ENCODE measurements around the gene PFKFB2.

PFKFB2 gene

GRCh38 chr1:207015791-207016190 is 37.3 kb upstream of the PFKFB2 start:
- no peaks in the 10 kb centered on the region for H3K79me1 ChIP-seq (ENCODE audit: low read length)
- H3K27ac ChIP-seq (ENCODE audit: low read depth, low read length): no peak overlapping the region
- no peaks in the 10 kb centered on the region for H3K36me3 ChIP-seq (ENCODE audit: control insufficient read depth, insufficient read depth, low read length)
- H3K23ac ChIP-seq (ENCODE audit: low read length): no peak overlapping the region
- no peak overlapping the region for H2BK5ac ChIP-seq (ENCODE audit: low read length)
- H4K5ac ChIP-seq (ENCODE audit: low read length): no peak overlapping the region
- no peak overlapping the region for H3K18ac ChIP-seq (ENCODE audit: low read length)
- no peak overlapping the region for H3K4ac ChIP-seq (ENCODE audit: low read depth, low read length)
- no peak overlapping the region for H2BK120ac ChIP-seq (ENCODE audit: low read depth, low read length)
- H3K9ac ChIP-seq (ENCODE audit: low read length): no peak overlapping the region
- no peaks in the 10 kb centered on the region for H3K4me1 ChIP-seq (ENCODE audit: control insufficient read depth, low read depth, low read length)
- H2AK5ac ChIP-seq (ENCODE audit: low read length): no peak overlapping the region
- H3K4me3 ChIP-seq (ENCODE audit: low read length): no peak overlapping the region
- H3K27me3 ChIP-seq (ENCODE audit: insufficient read depth, low read length, poor library complexity): no peaks in the 10 kb centered on the region
- no CpG with 5 or more reads among the region's 3 CpGs for WGBS (ENCODE audit: extremely low coverage, insufficient coverage, low lambda C conversion rate)
- DNase-seq: no peak
- H3K79me2 ChIP-seq (ENCODE audit: control insufficient read depth, insufficient read depth, low read length): no peaks in the 10 kb centered on the region
- no peak overlapping the region for H3K4me2 ChIP-seq (ENCODE audit: low read length)
- H3K56ac ChIP-seq (ENCODE audit: low read length): no peak overlapping the region
- no peak overlapping the region for H2BK15ac ChIP-seq (replicated peaks; ENCODE audit: low read depth)
- no peak overlapping the region for H4K8ac ChIP-seq (ENCODE audit: low read depth, low read length)

- DNase-seq: no peak
- H3K36me3 ChIP-seq (ENCODE audit: control insufficient read depth, insufficient read depth, low read length): no peaks in the 10 kb centered on the region
- H3K18ac ChIP-seq (ENCODE audit: low read length): no peak overlapping the region
- no peaks in the 10 kb centered on the region for H3K4me1 ChIP-seq (ENCODE audit: control insufficient read depth, low read depth, low read length)
- no peak overlapping the region for H2BK5ac ChIP-seq (ENCODE audit: low read length)
- H3K4me3 ChIP-seq (ENCODE audit: low read length): no peak overlapping the region
- no peak overlapping the region for H3K27ac ChIP-seq (ENCODE audit: low read depth, low read length)
- no peaks in the 10 kb centered on the region for H3K79me2 ChIP-seq (ENCODE audit: control insufficient read depth, insufficient read depth, low read length)
- no peaks in the 10 kb centered on the region for H3K27me3 ChIP-seq (ENCODE audit: insufficient read depth, low read length, poor library complexity)
- H4K8ac ChIP-seq (ENCODE audit: low read depth, low read length): no peak overlapping the region
- H2AK5ac ChIP-seq (ENCODE audit: low read length): no peak overlapping the region
- H3K79me1 ChIP-seq (ENCODE audit: low read length): no peaks in the 10 kb centered on the region
- no peak overlapping the region for H4K5ac ChIP-seq (ENCODE audit: low read length)
- H3K4me2 ChIP-seq (ENCODE audit: low read length): no peak overlapping the region
- no peak overlapping the region for H2BK15ac ChIP-seq (replicated peaks; ENCODE audit: low read depth)
- no CpG with 5 or more reads among the region's 7 CpGs for WGBS (ENCODE audit: extremely low coverage, insufficient coverage, low lambda C conversion rate)
- no peak overlapping the region for H2BK120ac ChIP-seq (ENCODE audit: low read depth, low read length)
- H3K56ac ChIP-seq (ENCODE audit: low read length): no peak overlapping the region
- no peak overlapping the region for H3K4ac ChIP-seq (ENCODE audit: low read depth, low read length)
- no peak overlapping the region for H3K23ac ChIP-seq (ENCODE audit: low read length)
- H3K9ac ChIP-seq (ENCODE audit: low read length): no peak overlapping the region
Measured at GRCh38 chr1:207017615-207018559, 35.2 kb upstream of the PFKFB2 start.

DNA sequence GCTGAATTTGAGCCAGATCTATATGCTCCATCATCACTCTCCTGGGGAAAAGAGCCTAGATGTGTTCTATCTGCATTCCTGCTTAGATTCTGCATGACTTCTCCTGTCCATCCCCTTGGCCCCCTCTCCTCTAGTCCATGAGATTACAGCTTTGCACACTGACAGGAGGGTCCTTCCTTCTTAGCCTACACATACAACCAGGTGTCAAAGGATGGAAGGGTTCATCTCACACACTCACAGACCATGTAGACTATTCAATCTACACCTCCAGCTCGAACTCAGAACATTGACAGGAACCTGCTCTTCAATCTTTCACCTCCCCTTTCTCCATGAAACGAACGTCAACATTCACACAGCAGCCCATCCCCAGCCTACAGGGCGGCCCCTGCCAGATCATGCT is 34.4 kb upstream of the PFKFB2 start:
- Histone ChIP-seq H4K8ac (ENCODE audit: low read depth, low read length) (no peak overlapping the region), H3K79me1 (ENCODE audit: low read length) (no peaks in the 10 kb centered on the region), H3K18ac (ENCODE audit: low read length) (no peak overlapping the region), H2BK5ac (ENCODE audit: low read length) (no peak overlapping the region), H3K79me2 (ENCODE audit: control insufficient read depth, insufficient read depth, low read length) (no peaks in the 10 kb centered on the region), H3K4ac (ENCODE audit: low read depth, low read length) (no peak overlapping the region), H2BK15ac (replicated peaks; ENCODE audit: low read depth) (no peak overlapping the region), H3K23ac (ENCODE audit: low read length) (no peak overlapping the region), H2AK5ac (ENCODE audit: low read length) (no peak overlapping the region), H3K27ac (ENCODE audit: low read depth, low read length) (no peak overlapping the region), H3K4me3 (ENCODE audit: low read length) (no peak overlapping the region), H2BK120ac (ENCODE audit: low read depth, low read length) (no peak overlapping the region), H3K27me3 (ENCODE audit: insufficient read depth, low read length, poor library complexity) (no peaks in the 10 kb centered on the region), H3K56ac (ENCODE audit: low read length) (no peak overlapping the region), H3K4me2 (ENCODE audit: low read length) (no peak overlapping the region), H4K5ac (ENCODE audit: low read length) (no peak overlapping the region), H3K36me3 (ENCODE audit: control insufficient read depth, insufficient read depth, low read length) (no peaks in the 10 kb centered on the region), H3K9ac (ENCODE audit: low read length) (no peak overlapping the region), H3K4me1 (ENCODE audit: control insufficient read depth, low read depth, low read length) (no peaks in the 10 kb centered on the region)
- DNase-seq: no peak
- WGBS (ENCODE audit: extremely low coverage, insufficient coverage, low lambda C conversion rate): no CpG with 5 or more reads among the region's 4 CpGs

DNA sequence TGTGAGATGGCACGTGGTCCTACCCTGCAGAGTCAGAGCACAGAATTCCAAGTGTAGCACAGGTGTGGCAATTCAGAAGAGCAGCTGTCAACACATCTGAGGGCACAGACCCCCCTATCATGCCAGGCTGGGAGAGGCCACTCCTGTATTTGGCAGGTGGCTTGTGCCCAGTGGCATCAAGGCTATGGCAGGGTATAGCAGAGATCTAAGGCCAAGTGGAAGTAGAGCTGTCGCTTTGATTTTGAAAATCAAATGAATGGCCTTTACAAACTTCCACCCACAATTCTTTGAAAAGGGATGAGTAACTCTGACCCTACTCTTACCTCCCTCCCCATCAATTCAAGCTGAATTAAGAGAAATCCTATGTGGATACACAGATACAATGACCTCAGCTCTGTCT is 33.9 kb upstream of the PFKFB2 start:
- Histone ChIP-seq H3K56ac (ENCODE audit: low read length) (no peak overlapping the region), H3K23ac (ENCODE audit: low read length) (no peak overlapping the region), H3K79me2 (ENCODE audit: control insufficient read depth, insufficient read depth, low read length) (no peaks in the 10 kb centered on the region), H2BK15ac (replicated peaks; ENCODE audit: low read depth) (no peak overlapping the region), H3K18ac (ENCODE audit: low read length) (no peak overlapping the region), H2BK120ac (ENCODE audit: low read depth, low read length) (no peak overlapping the region), H2BK5ac (ENCODE audit: low read length) (no peak overlapping the region), H3K27me3 (ENCODE audit: insufficient read depth, low read length, poor library complexity) (no peaks in the 10 kb centered on the region), H4K5ac (ENCODE audit: low read length) (no peak overlapping the region), H3K79me1 (ENCODE audit: low read length) (no peaks in the 10 kb centered on the region), H3K4me3 (ENCODE audit: low read length) (no peak overlapping the region), H3K4ac (ENCODE audit: low read depth, low read length) (no peak overlapping the region), H2AK5ac (ENCODE audit: low read length) (no peak overlapping the region), H3K36me3 (ENCODE audit: control insufficient read depth, insufficient read depth, low read length) (no peaks in the 10 kb centered on the region), H3K4me1 (ENCODE audit: control insufficient read depth, low read depth, low read length) (peaks cover under 1% of the 10 kb centered on the region), H3K9ac (ENCODE audit: low read length) (no peak overlapping the region), H3K4me2 (ENCODE audit: low read length) (no peak overlapping the region), H3K27ac (ENCODE audit: low read depth, low read length) (no peak overlapping the region), H4K8ac (ENCODE audit: low read depth, low read length) (no peak overlapping the region)
- WGBS (ENCODE audit: extremely low coverage, insufficient coverage, low lambda C conversion rate): no CpG with 5 or more reads among the region's 2 CpGs
- no peak for DNase-seq

GRCh38 chr1:207019661-207020060 is 33.4 kb upstream of the PFKFB2 start:
- H2BK120ac ChIP-seq (ENCODE audit: low read depth, low read length): no peak overlapping the region

More at GRCh38 chr1:207019661-207020060, 33.4 kb upstream of the PFKFB2 start:
- DNase-seq: no peak
- no peaks in the 10 kb centered on the region for H3K79me1 ChIP-seq (ENCODE audit: low read length)
- no peak overlapping the region for H3K18ac ChIP-seq (ENCODE audit: low read length)
- no peak overlapping the region for H4K8ac ChIP-seq (ENCODE audit: low read depth, low read length)
- WGBS (ENCODE audit: extremely low coverage, insufficient coverage, low lambda C conversion rate): no CpG with 5 or more reads among the region's 2 CpGs
- H3K56ac ChIP-seq (ENCODE audit: low read length): no peak overlapping the region
- H2BK5ac ChIP-seq (ENCODE audit: low read length): no peak overlapping the region
- H3K9ac ChIP-seq (ENCODE audit: low read length): no peak overlapping the region
- no peak overlapping the region for H3K23ac ChIP-seq (ENCODE audit: low read length)
- no peak overlapping the region for H3K27ac ChIP-seq (ENCODE audit: low read depth, low read length)
- H3K4me3 ChIP-seq (ENCODE audit: low read length): no peak overlapping the region
- no peak overlapping the region for H2BK15ac ChIP-seq (replicated peaks; ENCODE audit: low read depth)
- H3K4me1 ChIP-seq (ENCODE audit: control insufficient read depth, low read depth, low read length): peaks cover 4% of the 10 kb centered on the region
- no peak overlapping the region for H3K4ac ChIP-seq (ENCODE audit: low read depth, low read length)
- no peaks in the 10 kb centered on the region for H3K79me2 ChIP-seq (ENCODE audit: control insufficient read depth, insufficient read depth, low read length)
- H3K36me3 ChIP-seq (ENCODE audit: control insufficient read depth, insufficient read depth, low read length): no peaks in the 10 kb centered on the region
- no peak overlapping the region for H4K5ac ChIP-seq (ENCODE audit: low read length)
- H3K27me3 ChIP-seq (ENCODE audit: insufficient read depth, low read length, poor library complexity): no peaks in the 10 kb centered on the region
- no peak overlapping the region for H3K4me2 ChIP-seq (ENCODE audit: low read length)
- no peak overlapping the region for H2AK5ac ChIP-seq (ENCODE audit: low read length)

Data from mesendoderm (in vitro differentiated cells).